GM23338 (cell line): ENCODE results near the gene FCER1G. TPM values are rescaled to one million over a fixed set of nuclear protein-coding genes. Genes with fewer than 3 reads are reported as not detected.

Experiments used
- ATAC-seq: fragments of 200-7000 bp; cut with Tn5 transposase; 3 replicates; pipeline ENCODE4 v1.9.1; 2020
- DNase-seq: peaks from one replicate; pipeline ENCODE4 v3.0.0-alpha.2; 2015; ENCODE audit warnings: low spot score
- H2AFZ ChIP-seq: fragments of 200-600 bp; sonication (generic); 2 replicates; pipeline ENCODE4 v1.8.0; 2016; ENCODE audit warnings: antibody characterized with exemption, mild to moderate bottlenecking, moderate library complexity
- H3F3A ChIP-seq: fragments of 200-600 bp; sonication (generic); replicated peaks from 2 replicates; pipeline ENCODE4 v1.8.0; 2017; ENCODE audit warnings: antibody characterized with exemption, mixed run types, low read depth
- H3K27ac ChIP-seq: fragments of 200-600 bp; sonication (generic); 2 replicates; pipeline ENCODE4 v1.6.1; 2016; ENCODE audit warnings: low read depth
- H3K27me3 ChIP-seq: fragments of 200-600 bp; sonication (generic); 2 replicates; pipeline ENCODE4 v1.8.0; 2016; ENCODE audit warnings: mild to moderate bottlenecking, mixed run types, moderate library complexity; ENCODE audit not compliant: insufficient read depth
- H3K36me3 ChIP-seq: fragments of 200-600 bp; sonication (generic); 2 replicates; pipeline ENCODE4 v1.8.0; 2016; ENCODE audit warnings: mild to moderate bottlenecking; ENCODE audit not compliant: insufficient read depth
- H3K4me1 ChIP-seq: fragments of 200-600 bp; sonication (generic); 2 replicates; pipeline ENCODE4 v1.8.0; 2016; ENCODE audit warnings: mild to moderate bottlenecking, moderate library complexity; ENCODE audit not compliant: insufficient read depth
- H3K4me2 ChIP-seq: fragments of 200-600 bp; sonication (generic); 2 replicates; pipeline ENCODE4 v1.7.1; 2017; ENCODE audit warnings: mixed run types
- H3K4me3 ChIP-seq: fragments of 200-600 bp; sonication (generic); 2 replicates; pipeline ENCODE4 v1.6.1; 2016; ENCODE audit warnings: mixed run types
- H3K79me2 ChIP-seq: fragments of 200-600 bp; sonication (generic); replicated peaks from 2 replicates; pipeline ENCODE4 v1.8.0; 2017; ENCODE audit warnings: mild to moderate bottlenecking; ENCODE audit not compliant: insufficient read depth
- H3K9me2 ChIP-seq: fragments of 200-600 bp; sonication (generic); 2 replicates; pipeline ENCODE4 v1.8.0; 2017; ENCODE audit not compliant: insufficient read depth
- H4K20me1 ChIP-seq: fragments of 200-600 bp; sonication (generic); replicated peaks from 2 replicates; pipeline ENCODE4 v1.8.0; 2017; ENCODE audit warnings: mild to moderate bottlenecking; ENCODE audit not compliant: insufficient read depth
- H3K27ac Mint-ChIP-seq: 2 replicates; pipeline ENCODE4 v1.8.0; 2020; ENCODE audit warnings: inconsistent platforms, mild to moderate bottlenecking, moderate library complexity, mixed read lengths
- H3K27me3 Mint-ChIP-seq: 3 replicates; pipeline ENCODE4 v1.8.0; 2022; ENCODE audit warnings: low read depth, mild to moderate bottlenecking, moderate library complexity, mixed read lengths, inconsistent platforms; ENCODE audit not compliant: insufficient read depth, poor library complexity
- H3K36me3 Mint-ChIP-seq: 3 replicates; pipeline ENCODE4 v1.8.0; 2021; ENCODE audit warnings: low read depth, mild to moderate bottlenecking, inconsistent platforms, moderate library complexity, mixed read lengths
- H3K4me1 Mint-ChIP-seq: 3 replicates; pipeline ENCODE4 v1.8.0; 2020; ENCODE audit warnings: mild to moderate bottlenecking, inconsistent platforms, mixed read lengths
- H3K4me3 Mint-ChIP-seq: 3 replicates; pipeline ENCODE4 v1.8.0; 2021; ENCODE audit warnings: moderate library complexity, mild to moderate bottlenecking, inconsistent platforms, mixed read lengths
- H3K9me3 Mint-ChIP-seq: 3 replicates; pipeline ENCODE4 v1.8.0; 2020; ENCODE audit warnings: moderate library complexity, mild to moderate bottlenecking, inconsistent platforms, mixed read lengths
- CREB1 ChIP-seq: fragments of 250-450 bp; sonication (Bioruptor Pico); IDR thresholded peaks from 2 replicates; pipeline ENCODE4 v1.5.0; 2020; ENCODE audit warnings: low read depth, mild to moderate bottlenecking, moderate library complexity
- EZH2phosphoT487 ChIP-seq: fragments of 200-600 bp; sonication (generic); IDR thresholded peaks from one replicate; pipeline ENCODE4 v1.8.1; 2018; ENCODE audit warnings: antibody characterized with exemption; ENCODE audit not compliant: unreplicated experiment
- NANOG ChIP-seq: IDR thresholded peaks from 2 replicates; pipeline ENCODE4 v1.6.1; 2016; ENCODE audit warnings: antibody characterized with exemption, borderline replicate concordance
- POLR2AphosphoS5 ChIP-seq: IDR thresholded peaks from 2 replicates; pipeline ENCODE4 v1.6.1; 2016; ENCODE audit warnings: antibody characterized with exemption, low read depth
- REST ChIP-seq: IDR thresholded peaks from one replicate; pipeline ENCODE4 v1.6.1; 2018; ENCODE audit warnings: antibody characterized with exemption; ENCODE audit not compliant: unreplicated experiment
- STAT1 ChIP-seq: IDR thresholded peaks from one replicate; pipeline ENCODE4 v1.6.1; 2016; ENCODE audit warnings: antibody characterized with exemption; ENCODE audit not compliant: unreplicated experiment
- ZNF114 ChIP-seq: fragments of 250-450 bp; sonication (Bioruptor Pico); IDR thresholded peaks from 2 replicates; pipeline ENCODE4 v1.5.0; 2020; ENCODE audit warnings: mild to moderate bottlenecking, moderate library complexity
- ZNF331 ChIP-seq: fragments of 250-450 bp; sonication (Bioruptor Pico); IDR thresholded peaks from 2 replicates; pipeline ENCODE4 v1.5.0; 2020; ENCODE audit warnings: low read depth, mild to moderate bottlenecking, moderate library complexity
- ZNF462 ChIP-seq: fragments of 250-450 bp; sonication (Bioruptor Pico); IDR thresholded peaks from 2 replicates; pipeline ENCODE4 v1.5.0; 2020; ENCODE audit warnings: mild to moderate bottlenecking, moderate library complexity
- polyA plus RNA-seq: library from polyadenylated mRNA; unstranded; fragments of >200 nt; fragmentation: Nextera tagmentation; extraction: Ambion mirVana; gene quantifications from 2 replicates; pipeline ENCODE4 v1.2.1, GENCODE V29; 2016
- total RNA-seq: library from RNA; depleted of rRNA; stranded (reverse); fragments of >200 nt; shearing (Covaris generic); gene quantifications from 2 replicates; pipeline ENCODE4 v1.2.3, GENCODE V29; 2014

The FCER1G gene
- total and polyA plus RNA-seq, 2 experiments from 2014 or later: 1.1 TPM; not detected in 1

- no peaks in the 10 kb centered on the region for H4K20me1 ChIP-seq
- DNase-seq (no peak), ATAC-seq (no peak)
- H3K36me3 ChIP-seq: no peaks in the 10 kb centered on the region
- no peak within 1 kb of the TSS for H3K27ac Mint-ChIP-seq
- H3F3A ChIP-seq: 0 out of 2 replicates have a peak, but pooled peaks cover 6% of the 10 kb centered on the region
- H3K27me3 ChIP-seq: no peaks in the 10 kb centered on the region
- peaks cover 4% of the 10 kb centered on the region for H3K27me3 Mint-ChIP-seq
- H3K4me3 Mint-ChIP-seq: no peak within 1 kb of the TSS
- no peaks in the 10 kb centered on the region for H3K4me1 Mint-ChIP-seq
- H3K9me3 Mint-ChIP-seq: no peaks in the 10 kb centered on the region
- H3K36me3 Mint-ChIP-seq: no peaks in the 10 kb centered on the region
- H3K4me2 ChIP-seq: no peak within 1 kb of the TSS
- no peak within 1 kb of the TSS for H3K4me3 ChIP-seq
- H2AFZ ChIP-seq: no peak within 1 kb of the TSS
- H3K4me1 ChIP-seq: no peaks in the 10 kb centered on the region
- no peak within 1 kb of the TSS for H3K27ac ChIP-seq
- no peaks in the 10 kb centered on the region for H3K79me2 ChIP-seq
- TF ChIP-seq ZNF114 (CRISPR knock-in tag): no peak
- TF ChIP-seq REST: no peak
- TF ChIP-seq CREB1: no peak
- TF ChIP-seq ZNF462 (CRISPR knock-in tag): no peak
- TF ChIP-seq ZNF331: no peak
- TF ChIP-seq EZH2phosphoT487: no peak
- no peak for TF ChIP-seq POLR2AphosphoS5
- TF ChIP-seq STAT1: no peak
- no peak for TF ChIP-seq NANOG
- peaks cover 3% of the 10 kb centered on the region; the same call in 1 of the 2 replicates for H3K9me2 ChIP-seq
These were observed 23.0 kb downstream of the FCER1G start, which contains the start of gene NR1I3 for GRCh38 chr1:161238039-161238473. Gene NR1I3 (minus strand): TSS chr1:161238203. CDS start chr1:161236565, 1,638 bp downstream.
